Astrocyte (in vitro differentiated cells and primary cell): ENCODE measurements around the gene TRPV2. TPM values are rescaled to one million over a fixed set of nuclear protein-coding genes. Genes with fewer than 3 reads are reported as not detected.
A peak's percentile ranks its signal among the peaks of the same experiment; 100 is the strongest.
"Not testable (repeated sequence)": the region's sequence is repeated elsewhere in the genome, so short reads cannot be mapped to it uniquely, and the experiment has no call there.

Experiments used
- DNase-seq: peaks from one replicate; pipeline ENCODE4 v3.0.0-alpha.2; 2010; ENCODE audit warnings: low read depth
- FAIRE-seq: peaks from 2 replicates; lab custom pipeline; 2011; peaks lifted over from hg19 to GRCh38; lab: Jason Lieb, UNC
- H2AFZ ChIP-seq: 2 replicates; pipeline ENCODE4 v1.6.0; 2012; ENCODE audit warnings: low read depth, low read length, inconsistent platforms
- H3K27ac ChIP-seq: 2 replicates; pipeline ENCODE4 v1.5.1; 2011; ENCODE audit warnings: low read depth, low read length, inconsistent platforms
- H3K27me3 ChIP-seq: 2 replicates; pipeline ENCODE4 v1.6.0; 2011; ENCODE audit warnings: low read length, inconsistent platforms; ENCODE audit not compliant: insufficient read depth
- H3K36me3 ChIP-seq: 2 replicates; pipeline ENCODE4 v1.5.1; 2011; ENCODE audit warnings: low read length, inconsistent platforms; ENCODE audit not compliant: insufficient read depth
- H3K4me1 ChIP-seq: 2 replicates; pipeline ENCODE4 v1.5.1; 2011; ENCODE audit warnings: low read length, inconsistent platforms; ENCODE audit not compliant: insufficient read depth
- H3K4me2 ChIP-seq: 2 replicates; pipeline ENCODE4 v1.6.0; 2012; ENCODE audit warnings: low read length, inconsistent platforms
- H3K4me3 ChIP-seq: 2 replicates; pipeline ENCODE4 v1.5.1; 2011; ENCODE audit warnings: low read depth, mild to moderate bottlenecking, low read length, inconsistent platforms; ENCODE audit not compliant: insufficient read depth
- H3K79me2 ChIP-seq: 2 replicates; pipeline ENCODE4 v1.6.0; 2012; ENCODE audit warnings: mild to moderate bottlenecking, low read length, inconsistent platforms; ENCODE audit not compliant: insufficient read depth
- H3K9ac ChIP-seq: 2 replicates; pipeline ENCODE4 v1.6.0; 2012; ENCODE audit warnings: mild to moderate bottlenecking, low read length, inconsistent platforms
- H3K9me3 ChIP-seq: 2 replicates; pipeline ENCODE4 v1.5.1; 2012; ENCODE audit warnings: low read depth, mild to moderate bottlenecking, low read length, inconsistent platforms; ENCODE audit not compliant: insufficient read depth
- H4K20me1 ChIP-seq: 2 replicates; pipeline ENCODE4 v1.6.0; 2012; ENCODE audit warnings: low read length, inconsistent platforms; ENCODE audit not compliant: insufficient read depth
- H3K27ac Mint-ChIP-seq: one replicate; pipeline ENCODE4 v1.8.0; 2021; ENCODE audit warnings: mild to moderate bottlenecking, mixed read lengths; ENCODE audit not compliant: unreplicated experiment
- H3K27me3 Mint-ChIP-seq: one replicate; pipeline ENCODE4 v1.8.0; 2021; ENCODE audit warnings: low read depth, mixed read lengths; ENCODE audit not compliant: unreplicated experiment
- H3K36me3 Mint-ChIP-seq: one replicate; pipeline ENCODE4 v1.8.0; 2021; ENCODE audit warnings: low read depth, mixed read lengths; ENCODE audit not compliant: unreplicated experiment
- H3K4me1 Mint-ChIP-seq: one replicate; pipeline ENCODE4 v1.8.0; 2021; ENCODE audit warnings: low read depth, mixed read lengths; ENCODE audit not compliant: unreplicated experiment
- H3K4me3 Mint-ChIP-seq: one replicate; pipeline ENCODE4 v1.8.0; 2021; ENCODE audit warnings: mild to moderate bottlenecking, moderate library complexity, mixed read lengths; ENCODE audit not compliant: unreplicated experiment
- H3K9me3 Mint-ChIP-seq: one replicate; pipeline ENCODE4 v1.8.0; 2021; ENCODE audit warnings: mild to moderate bottlenecking, mixed read lengths; ENCODE audit not compliant: unreplicated experiment
- CTCF ChIP-seq: IDR thresholded peaks from 2 replicates; pipeline ENCODE4 v1.5.1; 2011; ENCODE audit warnings: low read depth, mild to moderate bottlenecking, inconsistent platforms, low read length, moderate library complexity; ENCODE audit not compliant: insufficient read depth
- EZH2 ChIP-seq: IDR thresholded peaks from 2 replicates; pipeline ENCODE4 v1.6.1; 2012; ENCODE audit warnings: mild to moderate bottlenecking, low read length, inconsistent platforms; ENCODE audit not compliant: insufficient read depth
- total RNA-seq: library from RNA; stranded (reverse); gene quantifications from 2 replicates; pipeline ENCODE4 v1.2.1, GENCODE V29; 2021

TRPV2 gene
- total RNA-seq, 1 donor from 2014 or later: 0.86 TPM

DNA sequence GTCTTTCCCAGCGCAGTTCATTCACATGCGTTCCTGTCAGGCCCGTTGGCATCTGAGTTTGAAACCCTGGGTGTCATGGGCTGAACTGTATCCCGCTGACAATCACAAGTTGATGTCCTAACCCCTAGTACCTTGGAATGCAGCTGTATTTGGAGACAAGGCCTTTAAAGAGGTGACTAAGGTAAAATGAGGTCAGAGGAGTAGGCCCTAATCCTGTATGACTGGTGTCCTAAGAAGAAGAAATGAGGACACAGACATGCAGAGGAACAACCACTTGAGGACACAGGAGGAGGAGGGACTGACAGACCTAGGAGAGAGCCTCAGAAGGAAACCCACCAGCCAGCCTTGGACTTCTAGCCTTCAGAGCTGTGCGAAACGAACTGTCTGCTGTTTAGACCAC lies 33.1 kb downstream of the TRPV2 start:
- H2AFZ ChIP-seq: no peak overlapping the region
- DNase-seq (no peak), FAIRE-seq (no peak)
- no peak overlapping the region for H3K27ac ChIP-seq
- Mint-ChIP-seq H3K9me3 (no peaks in the 10 kb centered on the region), H3K27me3 (no peaks in the 10 kb centered on the region), H3K27ac (peak overlapping the region; percentile 2), H3K36me3 (peaks cover 15% of the 10 kb centered on the region), H3K4me1 (peaks cover 9% of the 10 kb centered on the region), H3K4me3 (no peak overlapping the region)
- peaks cover 4% of the 10 kb centered on the region for H3K79me2 ChIP-seq
- peaks cover 68% of the 10 kb centered on the region for H4K20me1 ChIP-seq
- H3K27me3 ChIP-seq: no peaks in the 10 kb centered on the region
- H3K9ac ChIP-seq: peak overlapping the region; percentile 7
- H3K4me1 ChIP-seq: peaks cover 9% of the 10 kb centered on the region
- H3K4me3 ChIP-seq: no peak overlapping the region
- no peak for TF ChIP-seq CTCF
- no peak for TF ChIP-seq EZH2
- peaks cover 11% of the 10 kb centered on the region for H3K36me3 ChIP-seq
- H3K9me3 ChIP-seq: no peaks in the 10 kb centered on the region
- no peak overlapping the region for H3K4me2 ChIP-seq

DNA sequence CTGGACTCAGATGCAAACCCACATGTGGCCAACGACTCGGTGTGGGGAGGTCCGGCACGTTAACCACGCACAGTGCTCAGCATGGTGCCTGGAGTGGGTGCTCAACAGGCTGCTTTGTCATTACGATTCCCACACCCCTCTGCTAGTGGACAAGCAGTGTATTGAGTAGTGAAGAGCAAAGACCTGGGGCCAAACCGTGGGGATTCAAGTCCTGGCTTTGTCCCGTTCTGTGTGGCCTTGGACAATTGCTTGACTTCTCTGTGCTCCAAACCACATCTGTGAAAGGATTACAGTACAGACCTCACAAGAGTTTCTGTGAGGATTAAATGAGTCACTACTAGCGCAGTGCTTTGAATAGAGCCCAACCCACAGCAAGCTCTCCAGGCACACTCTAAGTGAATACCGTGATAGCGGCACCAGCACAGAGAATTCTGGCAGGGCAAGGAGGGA lies 33.8 kb downstream of the TRPV2 start:
- FAIRE-seq (no peak), DNase-seq (peak; percentile 64)
- no peaks in the 10 kb centered on the region for H3K27me3 ChIP-seq
- no peak overlapping the region for H3K4me3 ChIP-seq
- no peaks in the 10 kb centered on the region for H3K79me2 ChIP-seq
- TF ChIP-seq CTCF: no peak
- no peak for TF ChIP-seq EZH2
- Mint-ChIP-seq H3K4me1 (peaks cover 11% of the 10 kb centered on the region), H3K27ac (no peak overlapping the region), H3K4me3 (no peak overlapping the region), H3K36me3 (peaks cover 17% of the 10 kb centered on the region), H3K27me3 (no peaks in the 10 kb centered on the region), H3K9me3 (no peaks in the 10 kb centered on the region)
- no peak overlapping the region for H3K9ac ChIP-seq
- no peak overlapping the region for H3K27ac ChIP-seq
- no peaks in the 10 kb centered on the region for H3K9me3 ChIP-seq
- peaks cover 7% of the 10 kb centered on the region for H3K36me3 ChIP-seq
- no peak overlapping the region for H3K4me2 ChIP-seq
- H2AFZ ChIP-seq: no peak overlapping the region
- peaks cover 13% of the 10 kb centered on the region for H3K4me1 ChIP-seq
- H4K20me1 ChIP-seq: peaks cover 61% of the 10 kb centered on the region

- no peak overlapping the region for H3K4me3 Mint-ChIP-seq
- Histone ChIP-seq H4K20me1 (peaks cover 57% of the 10 kb centered on the region), H3K27ac (no peak overlapping the region), H3K4me1 (peaks cover 13% of the 10 kb centered on the region), H3K79me2 (no peaks in the 10 kb centered on the region), H3K36me3 (peaks cover 4% of the 10 kb centered on the region), H3K9me3 (no peaks in the 10 kb centered on the region), H3K4me2 (no peak overlapping the region), H3K9ac (no peak overlapping the region), H3K27me3 (no peaks in the 10 kb centered on the region), H2AFZ (no peak overlapping the region), H3K4me3 (no peak overlapping the region)
- TF ChIP-seq EZH2: no peak
- no peak for TF ChIP-seq CTCF
- H3K9me3 Mint-ChIP-seq: no peaks in the 10 kb centered on the region
- no peak overlapping the region for H3K27ac Mint-ChIP-seq
- DNase-seq (no peak), FAIRE-seq (no peak)
- H3K36me3 Mint-ChIP-seq: peaks cover 17% of the 10 kb centered on the region
- H3K27me3 Mint-ChIP-seq: no peaks in the 10 kb centered on the region
- H3K4me1 Mint-ChIP-seq: peaks cover 9% of the 10 kb centered on the region
Measured at GRCh38 chr17:16450028-16450427, 34.7 kb downstream of the TRPV2 start.

DNA sequence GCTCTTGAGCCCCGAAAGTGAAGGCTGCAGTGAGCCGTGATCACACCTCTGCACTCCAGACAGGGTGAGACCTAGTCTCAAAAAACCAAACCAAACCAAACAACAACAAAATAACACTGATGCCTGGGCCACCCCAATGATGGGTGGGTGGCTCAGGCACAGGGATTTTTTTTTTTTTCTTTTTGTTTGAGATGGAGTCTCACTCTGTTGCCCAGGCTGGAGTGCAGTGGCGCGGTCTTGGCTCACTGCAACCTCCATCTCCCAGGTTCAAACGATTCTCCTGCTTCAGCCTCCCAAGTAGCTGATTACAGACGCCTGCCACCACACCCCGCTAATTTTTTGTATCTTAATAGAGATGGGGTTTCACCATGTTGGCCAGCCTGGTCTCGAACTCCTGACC lies 36.9 kb downstream of the TRPV2 start:
- not testable (repeated sequence) for H3K4me3 Mint-ChIP-seq, FAIRE-seq, H3K4me2 ChIP-seq, H3K27me3 ChIP-seq, H3K27me3 Mint-ChIP-seq, DNase-seq, H3K9me3 Mint-ChIP-seq, H3K4me3 ChIP-seq, H3K27ac Mint-ChIP-seq, H3K9ac ChIP-seq, H3K36me3 ChIP-seq, H3K79me2 ChIP-seq, H3K27ac ChIP-seq, H2AFZ ChIP-seq, H3K4me1 Mint-ChIP-seq, H3K9me3 ChIP-seq
- H3K4me1 ChIP-seq: peaks cover 13% of the 10 kb centered on the region
- peaks cover 35% of the 10 kb centered on the region for H4K20me1 ChIP-seq
- H3K36me3 Mint-ChIP-seq: peaks cover 12% of the 10 kb centered on the region
